CD14-positive monocyte (primary cell): ENCODE measurements around the gene KRTAP16-1. TPM values are rescaled to one million over a fixed set of nuclear protein-coding genes. Genes with fewer than 3 reads are reported as not detected.
"Not testable (repeated sequence)": the region's sequence is repeated elsewhere in the genome, so short reads cannot be mapped to it uniquely, and the experiment has no call there.

Source experiments
- DNase-seq, 3 donors: peaks; one replicate each; pipeline ENCODE4 v3.0.0-alpha.2; 2011 to 2022
- H2AFZ ChIP-seq: 2 replicates; pipeline ENCODE4 v1.6.0; 2012; ENCODE audit warnings: mild to moderate bottlenecking, low read depth, low read length, inconsistent platforms; ENCODE audit not compliant: insufficient read depth, poor library complexity, severe bottlenecking
- H3K27ac ChIP-seq, 2 donors: 1 replicate in 1 of 2; 2 replicates in 1 of 2; pipeline ENCODE4 v1.5.1; 2012 to 2013; ENCODE audit warnings: low read length in 2 of 2, control low read depth in 1 of 2, inconsistent platforms in 1 of 2, low read depth in 1 of 2, mild to moderate bottlenecking in 1 of 2
- H3K27me3 ChIP-seq, 2 donors: one replicate each; pipeline versions ENCODE4 v1.6.0 to v1.6.1; 2011 to 2013; ENCODE audit warnings: low read length in 2 of 2; ENCODE audit not compliant: control insufficient read depth in 2 of 2, insufficient read depth in 2 of 2
- H3K36me3 ChIP-seq, 2 donors: replicated peaks in 1 of 2; 1 replicate in 1 of 2; 2 replicates in 1 of 2; pipeline versions ENCODE4 v1.5.1 to v1.6.1; 2012 to 2013; ENCODE audit warnings: low read length in 2 of 2, control low read depth in 1 of 2, inconsistent platforms in 1 of 2, mild to moderate bottlenecking in 1 of 2; ENCODE audit not compliant: insufficient read depth in 2 of 2, control insufficient read depth in 1 of 2
- H3K4me1 ChIP-seq, 2 donors: 1 replicate in 1 of 2; 2 replicates in 1 of 2; pipeline versions ENCODE4 v1.5.1 to v1.6.1; 2012 to 2013; ENCODE audit warnings: low read length in 2 of 2, control low read depth in 1 of 2, inconsistent platforms in 1 of 2, mild to moderate bottlenecking in 1 of 2, moderate library complexity in 1 of 2; ENCODE audit not compliant: insufficient read depth in 2 of 2, control insufficient read depth in 1 of 2
- H3K4me2 ChIP-seq: replicated peaks from 2 replicates; pipeline ENCODE3; 2012; ENCODE audit warnings: low read length, moderate library complexity, mild to moderate bottlenecking; ENCODE audit not compliant: poor library complexity, severe bottlenecking; ENCODE audit errors: extremely low read depth
- H3K4me3 ChIP-seq, 3 experiments: fragments of 200-600 bp in 1 of 3; sonication (generic) in 1 of 3; replicated peaks in 1 of 3; 1 replicate in 2 of 3; 2 replicates in 1 of 3; pipeline ENCODE4 v1.5.1; 2011 to 2013; ENCODE audit warnings: low read length in 3 of 3, mild to moderate bottlenecking in 3 of 3, control low read depth in 2 of 3, low read depth in 2 of 3, inconsistent platforms in 1 of 3, moderate library complexity in 1 of 3
- H3K79me2 ChIP-seq: 2 replicates; pipeline ENCODE4 v1.6.0; 2012; ENCODE audit warnings: mild to moderate bottlenecking, control low read depth, inconsistent platforms, low read length, moderate library complexity; ENCODE audit not compliant: insufficient read depth
- H3K9ac ChIP-seq: 2 replicates; pipeline ENCODE4 v1.6.0; 2017; ENCODE audit warnings: low read length, mild to moderate bottlenecking; ENCODE audit not compliant: insufficient read depth, poor library complexity, severe bottlenecking
- H3K9me3 ChIP-seq, 2 donors: replicated peaks in 1 of 2; 1 replicate in 1 of 2; 2 replicates in 1 of 2; pipeline versions ENCODE4 v1.5.1 to v1.6.1; 2012 to 2013; ENCODE audit warnings: low read length in 2 of 2, control low read depth in 1 of 2; ENCODE audit not compliant: control insufficient read depth in 1 of 2, insufficient read depth in 1 of 2
- H4K20me1 ChIP-seq: 2 replicates; pipeline ENCODE4 v1.6.0; 2012; ENCODE audit warnings: mild to moderate bottlenecking, low read length, control low read depth, moderate library complexity; ENCODE audit not compliant: insufficient read depth
- H3K27ac Mint-ChIP-seq, 7 donors: one replicate each; pipeline ENCODE4 v1.8.0; 2020; ENCODE audit warnings: mild to moderate bottlenecking in 7 of 7, mixed read lengths in 7 of 7, moderate library complexity in 6 of 7, inconsistent platforms in 2 of 7
- H3K27me3 Mint-ChIP-seq, 3 donors: one replicate each; pipeline ENCODE4 v1.8.0; 2021 to 2022; ENCODE audit warnings: low read depth in 3 of 3, mild to moderate bottlenecking in 3 of 3, mixed read lengths in 3 of 3, moderate library complexity in 3 of 3, inconsistent platforms in 1 of 3
- H3K36me3 Mint-ChIP-seq, 2 donors: one replicate each; pipeline ENCODE4 v1.8.0; 2020; ENCODE audit warnings: mixed read lengths in 2 of 2, inconsistent platforms in 1 of 2, mild to moderate bottlenecking in 1 of 2
- H3K4me1 Mint-ChIP-seq: one replicate; pipeline ENCODE4 v1.8.0; 2020; ENCODE audit warnings: mild to moderate bottlenecking, mixed read lengths
- H3K4me3 Mint-ChIP-seq, 2 donors: one replicate each; pipeline ENCODE4 v1.8.0; 2020; ENCODE audit warnings: mild to moderate bottlenecking in 2 of 2, mixed read lengths in 2 of 2, moderate library complexity in 1 of 2
- H3K9me3 Mint-ChIP-seq, 7 donors: one replicate each; pipeline ENCODE4 v1.8.0; 2020 to 2022; ENCODE audit warnings: mixed read lengths in 7 of 7, mild to moderate bottlenecking in 6 of 7, moderate library complexity in 6 of 7, inconsistent platforms in 2 of 7
- WGBS: methylation state at CpG from one replicate; pipeline ENCODE4 v1.1.5; 2013; ENCODE audit warnings: missing lambda C conversion rate; ENCODE audit not compliant: insufficient coverage; 5-methylcytosine and 5-hydroxymethylcytosine counted together
- intact Hi-C, 2 donors: fragments of 100-400 bp; cut with micrococcal nuclease; formaldehyde crosslinking; loops; one replicate each; pipeline versions ENCODE4 v1.15.0 to v1.15.1; 2023
- polyA plus RNA-seq, 3 donors: library from polyadenylated mRNA; depleted of rRNA in 1 of 3; unstranded in 2 of 3; stranded (reverse) in 1 of 3; fragments of 300-500 nt in 2 of 3; fragments of >200 nt in 1 of 3; fragmentation: Illumina TruSeq in 2 of 3; gene quantifications; 1 replicate in 2 of 3; 2 replicates in 1 of 3; pipeline ENCODE4 v1.2.3, GENCODE V29; 2012 to 2021
- TF ChIP-seq, protein P1 (sequence below): fragments of 200-600 bp; IDR thresholded peaks from one replicate; pipeline ENCODE4 v1.8.0; 2022; ENCODE audit warnings: antibody characterized with exemption, mild to moderate bottlenecking

The KRTAP16-1 gene
- polyA plus RNA-seq, 3 donors, result not detected

DNA sequence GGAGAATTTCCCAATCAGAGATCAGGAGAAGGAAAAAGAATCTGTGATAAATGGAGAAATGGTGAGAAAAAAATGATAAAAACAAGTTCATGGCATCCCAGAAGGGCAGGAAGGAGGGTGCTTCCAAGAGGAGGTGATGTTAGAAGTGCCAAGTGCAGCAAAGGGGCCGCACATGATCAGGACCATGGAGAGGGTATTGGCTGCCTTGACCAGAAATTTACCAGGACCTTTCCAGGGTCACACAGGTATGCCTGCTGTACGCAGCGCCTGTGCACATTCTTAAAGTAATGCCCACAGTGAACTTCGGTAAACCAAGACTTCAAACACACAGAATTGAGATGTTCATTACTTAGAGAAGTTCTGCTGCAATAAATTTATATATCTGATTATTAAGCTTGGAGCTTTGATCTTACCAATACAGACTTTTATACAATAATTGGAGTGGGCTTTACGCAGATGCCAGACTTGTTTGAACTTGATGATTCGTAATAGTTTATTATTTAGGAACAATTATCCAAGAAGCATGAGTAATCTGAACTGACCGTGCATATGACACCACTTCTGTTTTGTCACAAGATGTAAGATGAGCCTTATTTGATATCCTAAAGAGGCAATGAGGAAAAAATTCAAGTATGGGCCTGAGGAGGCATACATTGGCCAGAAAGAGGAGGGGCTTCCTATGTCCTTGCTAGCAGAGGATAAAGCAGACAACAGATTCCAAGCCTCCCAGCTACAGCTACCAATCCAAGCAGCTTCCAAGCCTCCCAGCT lies 43.7 kb upstream of the KRTAP16-1 start:
- intact Hi-C loops, result no loop called here
- Histone ChIP-seq H3K36me3 (no peaks in the 10 kb centered on the region), H3K4me3 (no peak overlapping the region), H3K9ac (no peak overlapping the region), H3K79me2 (no peaks in the 10 kb centered on the region), H3K27me3 (peaks cover 0 to 5% of the 10 kb centered on the region in 2 donors), H3K9me3 (no peaks in the 10 kb centered on the region), H3K4me1 (peaks cover 0 to 5% of the 10 kb centered on the region in 2 donors), H2AFZ (no peak overlapping the region), H3K4me2 (no peak overlapping the region), H4K20me1 (no peaks in the 10 kb centered on the region), H3K27ac (no peak overlapping the region)
- TF ChIP-seq, protein P1, sequence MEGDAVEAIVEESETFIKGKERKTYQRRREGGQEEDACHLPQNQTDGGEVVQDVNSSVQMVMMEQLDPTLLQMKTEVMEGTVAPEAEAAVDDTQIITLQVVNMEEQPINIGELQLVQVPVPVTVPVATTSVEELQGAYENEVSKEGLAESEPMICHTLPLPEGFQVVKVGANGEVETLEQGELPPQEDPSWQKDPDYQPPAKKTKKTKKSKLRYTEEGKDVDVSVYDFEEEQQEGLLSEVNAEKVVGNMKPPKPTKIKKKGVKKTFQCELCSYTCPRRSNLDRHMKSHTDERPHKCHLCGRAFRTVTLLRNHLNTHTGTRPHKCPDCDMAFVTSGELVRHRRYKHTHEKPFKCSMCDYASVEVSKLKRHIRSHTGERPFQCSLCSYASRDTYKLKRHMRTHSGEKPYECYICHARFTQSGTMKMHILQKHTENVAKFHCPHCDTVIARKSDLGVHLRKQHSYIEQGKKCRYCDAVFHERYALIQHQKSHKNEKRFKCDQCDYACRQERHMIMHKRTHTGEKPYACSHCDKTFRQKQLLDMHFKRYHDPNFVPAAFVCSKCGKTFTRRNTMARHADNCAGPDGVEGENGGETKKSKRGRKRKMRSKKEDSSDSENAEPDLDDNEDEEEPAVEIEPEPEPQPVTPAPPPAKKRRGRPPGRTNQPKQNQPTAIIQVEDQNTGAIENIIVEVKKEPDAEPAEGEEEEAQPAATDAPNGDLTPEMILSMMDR, result no peak
- Mint-ChIP-seq H3K36me3 (no peaks in the 10 kb centered on the region), H3K27ac (no peak overlapping the region), H3K4me3 (no peak overlapping the region), H3K4me1 (peaks cover 6% of the 10 kb centered on the region), H3K27me3 (peaks cover 3 to 6% (median 3%) of the 10 kb centered on the region in 3 donors), H3K9me3 (peaks cover 0 to 5% (median 0%) of the 10 kb centered on the region in 7 donors)
- DNase-seq, result no peak
- 78% methylated on average over 1 of the region's 7 CpGs for WGBS

DNA sequence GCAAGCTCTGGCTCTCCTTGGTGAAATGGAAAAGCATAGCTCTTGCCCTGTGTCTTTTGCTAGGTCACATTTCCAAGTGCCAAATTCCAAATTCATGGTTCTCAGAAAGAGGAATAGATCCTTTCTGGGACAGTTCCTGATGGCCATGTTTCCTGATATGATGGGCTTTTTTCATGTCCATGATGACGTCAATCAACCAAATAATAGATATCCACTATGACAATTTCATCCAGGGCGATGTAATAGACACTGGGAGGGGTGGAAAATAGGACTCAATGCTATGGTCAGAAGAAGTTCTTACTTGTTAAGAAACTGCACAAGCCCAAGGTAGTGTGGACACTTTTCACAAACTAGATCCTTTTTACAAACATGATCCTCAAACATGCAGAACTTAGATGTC lies 42.1 kb upstream of the KRTAP16-1 start:
- Histone ChIP-seq H3K4me3 (no peak overlapping the region), H4K20me1 (no peaks in the 10 kb centered on the region), H3K9ac (no peak overlapping the region), H3K9me3 (no peaks in the 10 kb centered on the region), H3K79me2 (no peaks in the 10 kb centered on the region), H3K36me3 (no peaks in the 10 kb centered on the region), H3K4me2 (no peak overlapping the region), H2AFZ (no peak overlapping the region), H3K4me1 (peaks cover 0 to 5% of the 10 kb centered on the region in 2 donors), H3K27ac (no peak overlapping the region), H3K27me3 (peaks cover 0 to under 1% of the 10 kb centered on the region in 2 donors)
- DNase-seq, result no peak
- intact Hi-C loops, result no loop called here
- Mint-ChIP-seq H3K27me3 (peaks cover 2 to 6% (median 3%) of the 10 kb centered on the region in 3 donors), H3K9me3 (peaks cover 0 to 1% (median 0%) of the 10 kb centered on the region in 7 donors), H3K27ac (no peak overlapping the region), H3K4me1 (peaks cover 6% of the 10 kb centered on the region), H3K4me3 (no peak overlapping the region), H3K36me3 (no peaks in the 10 kb centered on the region)
- no CpG with 5 or more reads among the region's 2 CpGs for WGBS
- TF ChIP-seq, protein P1, result no peak

DNA sequence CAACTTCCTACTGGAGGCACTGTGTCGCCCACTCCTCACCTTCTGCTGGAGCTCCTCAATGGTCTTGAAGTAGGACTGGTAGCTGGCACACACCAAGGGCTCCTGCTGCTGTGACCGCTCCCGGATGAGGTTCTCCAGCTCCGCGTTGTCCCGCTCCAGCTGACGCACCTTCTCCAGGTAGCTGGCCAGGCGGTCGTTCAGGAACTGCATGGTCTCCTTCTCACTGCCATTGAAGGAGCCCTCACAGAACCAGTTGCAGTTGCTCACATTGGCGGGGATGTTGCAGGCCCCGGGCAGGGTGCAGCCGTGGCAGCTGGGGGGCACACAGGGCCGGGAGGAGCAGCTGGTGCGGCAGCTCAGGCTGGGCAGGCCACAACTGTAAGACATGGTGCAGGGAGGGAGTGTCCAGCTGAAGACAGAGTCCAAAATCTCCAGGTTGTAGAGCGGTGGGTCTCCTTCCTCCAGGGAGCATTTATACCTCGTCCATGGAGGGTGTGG lies 41.3 kb upstream of the KRTAP16-1 start, which contains the start of gene KRT33A:
Gene KRT33A, minus strand, starts transcription at position 448 of the 498 bp plus-strand sequence. Its CDS starts 61 bp downstream, at position 387.
- H3K4me2 ChIP-seq, H3K9me3 Mint-ChIP-seq, H3K4me1 ChIP-seq, H3K9ac ChIP-seq, H3K36me3 ChIP-seq, DNase-seq, H3K36me3 Mint-ChIP-seq, H3K27me3 Mint-ChIP-seq, H3K79me2 ChIP-seq, intact Hi-C loops, H3K4me3 Mint-ChIP-seq, H2AFZ ChIP-seq, H4K20me1 ChIP-seq, H3K9me3 ChIP-seq, H3K27ac Mint-ChIP-seq, H3K4me1 Mint-ChIP-seq, H3K27ac ChIP-seq, H3K27me3 ChIP-seq, H3K4me3 ChIP-seq: not testable (repeated sequence)
- 94% methylated on average over 13 of the region's 16 CpGs for WGBS
